Measurements from ENCODE around the gene ZBTB16. TPM values are rescaled to one million over a fixed set of nuclear protein-coding genes. Genes with fewer than 3 reads are reported as not detected.

ZBTB16 gene
- total and polyA plus RNA-seq, 2 experiments from 2014 or later: 8.7 to 10.5 TPM

GRCh38 chr11:114166897-114167323 is 107.4 kb downstream of the ZBTB16 start:
- Histone ChIP-seq H3K36me3 (no peaks in the 10 kb centered on the region), H3K27me3 (no peaks in the 10 kb centered on the region), H3K9me3 (ENCODE audit: low read depth) (no peaks in the 10 kb centered on the region), H3K4me3 (no peak overlapping the region), H3K4me1 (ENCODE audit: low read depth) (peaks cover 47% of the 10 kb centered on the region), H3K27ac (no peak overlapping the region)
- TF ChIP-seq CTCF (IDR thresholded peaks at IDR 0.05; ENCODE audit: low read depth, low read length): no peak
- peak in 1 of 2 donors; percentile 94 for DNase-seq (ENCODE audit: low read depth in 1 of 2, low spot score in 1 of 2)

GRCh38 chr11:114167355-114167754 is 107.8 kb downstream of the ZBTB16 start:
- Histone ChIP-seq H3K27ac (no peak overlapping the region), H3K4me3 (no peak overlapping the region)

GRCh38 chr11:114167771-114168448 is 108.4 kb downstream of the ZBTB16 start:
- Histone ChIP-seq H3K36me3 (no peaks in the 10 kb centered on the region), H3K9me3 (ENCODE audit: low read depth) (no peaks in the 10 kb centered on the region), H3K27me3 (no peaks in the 10 kb centered on the region), H3K4me1 (ENCODE audit: low read depth) (peaks cover 51% of the 10 kb centered on the region), H3K4me3 (no peak overlapping the region), H3K27ac (no peak overlapping the region)
- TF ChIP-seq CTCF (IDR thresholded peaks at IDR 0.05; ENCODE audit: low read depth, low read length): no peak
- DNase-seq (ENCODE audit: low read depth in 1 of 2, low spot score in 1 of 2): no peak

More at GRCh38 chr11:114167355-114167754, 107.8 kb downstream of the ZBTB16 start:
- H3K27me3 ChIP-seq: no peaks in the 10 kb centered on the region
- TF ChIP-seq CTCF (IDR thresholded peaks at IDR 0.05; ENCODE audit: low read depth, low read length): no peak
- no peaks in the 10 kb centered on the region for H3K9me3 ChIP-seq (ENCODE audit: low read depth)
- H3K4me1 ChIP-seq (ENCODE audit: low read depth): peaks cover 49% of the 10 kb centered on the region
- no peak for DNase-seq (ENCODE audit: low read depth in 1 of 2, low spot score in 1 of 2)
- H3K36me3 ChIP-seq: no peaks in the 10 kb centered on the region

- Histone ChIP-seq H3K9me3 (ENCODE audit: low read depth) (no peaks in the 10 kb centered on the region), H3K4me3 (no peak overlapping the region), H3K27ac (no peak overlapping the region), H3K36me3 (no peaks in the 10 kb centered on the region), H3K27me3 (no peaks in the 10 kb centered on the region), H3K4me1 (ENCODE audit: low read depth) (peaks cover 56% of the 10 kb centered on the region)
- TF ChIP-seq CTCF (IDR thresholded peaks at IDR 0.05; ENCODE audit: low read depth, low read length): no peak
- DNase-seq (ENCODE audit: low read depth in 1 of 2, low spot score in 1 of 2): no peak
Observed at GRCh38 chr11:114168691-114169090, 109.2 kb downstream of the ZBTB16 start.

GRCh38 chr11:114169321-114169749 is 109.8 kb downstream of the ZBTB16 start:
- peaks cover 62% of the 10 kb centered on the region for H3K4me1 ChIP-seq (ENCODE audit: low read depth)

More at GRCh38 chr11:114169321-114169749, 109.8 kb downstream of the ZBTB16 start:
- Histone ChIP-seq H3K27ac (no peak overlapping the region), H3K9me3 (ENCODE audit: low read depth) (no peaks in the 10 kb centered on the region), H3K4me3 (no peak overlapping the region), H3K27me3 (no peaks in the 10 kb centered on the region), H3K36me3 (no peaks in the 10 kb centered on the region)
- DNase-seq (ENCODE audit: low read depth in 1 of 2, low spot score in 1 of 2): no peak
- no peak for TF ChIP-seq CTCF (IDR thresholded peaks at IDR 0.05; ENCODE audit: low read depth, low read length)

All from cardiac muscle cell (in vitro differentiated cells and primary cell).